CD14-positive monocyte (primary cell): Measurements from ENCODE around the gene RPL35A. TPM values are rescaled to one million over a fixed set of nuclear protein-coding genes. Genes with fewer than 3 reads are reported as not detected.

Experiments used
- DNase-seq, 3 donors: peaks; one replicate each; pipeline ENCODE4 v3.0.0-alpha.2; 2011 to 2022
- H2AFZ ChIP-seq: 2 replicates; pipeline ENCODE4 v1.6.0; 2012; ENCODE audit warnings: mild to moderate bottlenecking, low read depth, low read length, inconsistent platforms; ENCODE audit not compliant: insufficient read depth, poor library complexity, severe bottlenecking
- H3K27ac ChIP-seq, 2 donors: 1 replicate in 1 of 2; 2 replicates in 1 of 2; pipeline ENCODE4 v1.5.1; 2012 to 2013; ENCODE audit warnings: low read length in 2 of 2, control low read depth in 1 of 2, inconsistent platforms in 1 of 2, low read depth in 1 of 2, mild to moderate bottlenecking in 1 of 2
- H3K27me3 ChIP-seq, 2 donors: one replicate each; pipeline versions ENCODE4 v1.6.0 to v1.6.1; 2011 to 2013; ENCODE audit warnings: low read length in 2 of 2; ENCODE audit not compliant: control insufficient read depth in 2 of 2, insufficient read depth in 2 of 2
- H3K36me3 ChIP-seq, 2 donors: replicated peaks in 1 of 2; 1 replicate in 1 of 2; 2 replicates in 1 of 2; pipeline versions ENCODE4 v1.5.1 to v1.6.1; 2012 to 2013; ENCODE audit warnings: low read length in 2 of 2, control low read depth in 1 of 2, inconsistent platforms in 1 of 2, mild to moderate bottlenecking in 1 of 2; ENCODE audit not compliant: insufficient read depth in 2 of 2, control insufficient read depth in 1 of 2
- H3K4me1 ChIP-seq, 2 donors: 1 replicate in 1 of 2; 2 replicates in 1 of 2; pipeline versions ENCODE4 v1.5.1 to v1.6.1; 2012 to 2013; ENCODE audit warnings: low read length in 2 of 2, control low read depth in 1 of 2, inconsistent platforms in 1 of 2, mild to moderate bottlenecking in 1 of 2, moderate library complexity in 1 of 2; ENCODE audit not compliant: insufficient read depth in 2 of 2, control insufficient read depth in 1 of 2
- H3K4me2 ChIP-seq: replicated peaks from 2 replicates; pipeline ENCODE3; 2012; ENCODE audit warnings: low read length, moderate library complexity, mild to moderate bottlenecking; ENCODE audit not compliant: poor library complexity, severe bottlenecking; ENCODE audit errors: extremely low read depth
- H3K4me3 ChIP-seq, 3 experiments: fragments of 200-600 bp in 1 of 3; sonication (generic) in 1 of 3; replicated peaks in 1 of 3; 1 replicate in 2 of 3; 2 replicates in 1 of 3; pipeline ENCODE4 v1.5.1; 2011 to 2013; ENCODE audit warnings: low read length in 3 of 3, mild to moderate bottlenecking in 3 of 3, control low read depth in 2 of 3, low read depth in 2 of 3, inconsistent platforms in 1 of 3, moderate library complexity in 1 of 3
- H3K79me2 ChIP-seq: 2 replicates; pipeline ENCODE4 v1.6.0; 2012; ENCODE audit warnings: mild to moderate bottlenecking, control low read depth, inconsistent platforms, low read length, moderate library complexity; ENCODE audit not compliant: insufficient read depth
- H3K9ac ChIP-seq: 2 replicates; pipeline ENCODE4 v1.6.0; 2017; ENCODE audit warnings: low read length, mild to moderate bottlenecking; ENCODE audit not compliant: insufficient read depth, poor library complexity, severe bottlenecking
- H3K9me3 ChIP-seq, 2 donors: replicated peaks in 1 of 2; 1 replicate in 1 of 2; 2 replicates in 1 of 2; pipeline versions ENCODE4 v1.5.1 to v1.6.1; 2012 to 2013; ENCODE audit warnings: low read length in 2 of 2, control low read depth in 1 of 2; ENCODE audit not compliant: control insufficient read depth in 1 of 2, insufficient read depth in 1 of 2
- H4K20me1 ChIP-seq: 2 replicates; pipeline ENCODE4 v1.6.0; 2012; ENCODE audit warnings: mild to moderate bottlenecking, low read length, control low read depth, moderate library complexity; ENCODE audit not compliant: insufficient read depth
- H3K27ac Mint-ChIP-seq, 7 donors: one replicate each; pipeline ENCODE4 v1.8.0; 2020; ENCODE audit warnings: mild to moderate bottlenecking in 7 of 7, mixed read lengths in 7 of 7, moderate library complexity in 6 of 7, inconsistent platforms in 2 of 7
- H3K27me3 Mint-ChIP-seq, 3 donors: one replicate each; pipeline ENCODE4 v1.8.0; 2021 to 2022; ENCODE audit warnings: low read depth in 3 of 3, mild to moderate bottlenecking in 3 of 3, mixed read lengths in 3 of 3, moderate library complexity in 3 of 3, inconsistent platforms in 1 of 3
- H3K36me3 Mint-ChIP-seq, 2 donors: one replicate each; pipeline ENCODE4 v1.8.0; 2020; ENCODE audit warnings: mixed read lengths in 2 of 2, inconsistent platforms in 1 of 2, mild to moderate bottlenecking in 1 of 2
- H3K4me1 Mint-ChIP-seq: one replicate; pipeline ENCODE4 v1.8.0; 2020; ENCODE audit warnings: mild to moderate bottlenecking, mixed read lengths
- H3K4me3 Mint-ChIP-seq, 2 donors: one replicate each; pipeline ENCODE4 v1.8.0; 2020; ENCODE audit warnings: mild to moderate bottlenecking in 2 of 2, mixed read lengths in 2 of 2, moderate library complexity in 1 of 2
- H3K9me3 Mint-ChIP-seq, 7 donors: one replicate each; pipeline ENCODE4 v1.8.0; 2020 to 2022; ENCODE audit warnings: mixed read lengths in 7 of 7, mild to moderate bottlenecking in 6 of 7, moderate library complexity in 6 of 7, inconsistent platforms in 2 of 7
- CTCF ChIP-seq: fragments of 200-600 bp; IDR thresholded peaks from one replicate; pipeline ENCODE4 v1.8.0; 2022; ENCODE audit warnings: antibody characterized with exemption, mild to moderate bottlenecking
- WGBS: methylation state at CpG from one replicate; pipeline ENCODE4 v1.1.5; 2013; ENCODE audit warnings: missing lambda C conversion rate; ENCODE audit not compliant: insufficient coverage; 5-methylcytosine and 5-hydroxymethylcytosine counted together
- intact Hi-C, 2 donors: fragments of 100-400 bp; cut with micrococcal nuclease; formaldehyde crosslinking; loops; one replicate each; pipeline versions ENCODE4 v1.15.0 to v1.15.1; 2023
- polyA plus RNA-seq, 3 donors: library from polyadenylated mRNA; depleted of rRNA in 1 of 3; unstranded in 2 of 3; stranded (reverse) in 1 of 3; fragments of 300-500 nt in 2 of 3; fragments of >200 nt in 1 of 3; fragmentation: Illumina TruSeq in 2 of 3; gene quantifications; 1 replicate in 2 of 3; 2 replicates in 1 of 3; pipeline ENCODE4 v1.2.3, GENCODE V29; 2012 to 2021

Gene RPL35A
- polyA plus RNA-seq, 3 donors: 882 to 1,113 (median 975) TPM

- WGBS: 100% methylated on average over 1 of the region's 4 CpGs
- intact Hi-C loops: no loop called here
- no peaks in the 10 kb centered on the region for H3K36me3 Mint-ChIP-seq
Observed at GRCh38 chr3:197989651-197990050, 39.7 kb downstream of the RPL35A start.

GRCh38 chr3:197994736-197995135 lies 44.7 kb downstream of the RPL35A start:
- Mint-ChIP-seq H3K27me3 (no peaks in the 10 kb centered on the region), H3K36me3 (no peaks in the 10 kb centered on the region), H3K9me3 (peaks cover 0 to 5% (median 0%) of the 10 kb centered on the region in 7 donors), H3K4me3 (no peak overlapping the region), H3K27ac (no peak overlapping the region), H3K4me1 (no peaks in the 10 kb centered on the region)
- Histone ChIP-seq H3K9ac (no peak overlapping the region), H3K27me3 (no peaks in the 10 kb centered on the region), H3K27ac (no peak overlapping the region), H3K36me3 (no peaks in the 10 kb centered on the region), H2AFZ (no peak overlapping the region), H3K4me1 (no peaks in the 10 kb centered on the region), H3K79me2 (no peaks in the 10 kb centered on the region), H3K4me3 (no peak overlapping the region), H3K4me2 (no peak overlapping the region), H4K20me1 (no peaks in the 10 kb centered on the region), H3K9me3 (no peaks in the 10 kb centered on the region)
- no peak for DNase-seq
- no peak for TF ChIP-seq CTCF
- no CpG with 5 or more reads among the region's 1 CpG for WGBS
- intact Hi-C loops: no loop called here

More at GRCh38 chr3:197989651-197990050, 39.7 kb downstream of the RPL35A start:
- Mint-ChIP-seq H3K4me3 (no peak overlapping the region), H3K9me3 (no peaks in the 10 kb centered on the region), H3K27ac (no peak overlapping the region), H3K27me3 (no peaks in the 10 kb centered on the region), H3K4me1 (peaks cover 5% of the 10 kb centered on the region)
- H3K4me1 ChIP-seq: peaks cover 0 to 6% of the 10 kb centered on the region in 2 donors
- H4K20me1 ChIP-seq: no peaks in the 10 kb centered on the region
- H3K79me2 ChIP-seq: no peaks in the 10 kb centered on the region
- no peak overlapping the region for H3K4me3 ChIP-seq
- TF ChIP-seq CTCF: no peak
- H3K9ac ChIP-seq: no peak overlapping the region
- no peaks in the 10 kb centered on the region for H3K9me3 ChIP-seq
- no peak overlapping the region for H3K4me2 ChIP-seq
- H2AFZ ChIP-seq: no peak overlapping the region
- no peak overlapping the region for H3K27ac ChIP-seq
- no peaks in the 10 kb centered on the region for H3K27me3 ChIP-seq
- H3K36me3 ChIP-seq: no peaks in the 10 kb centered on the region
- no peak for DNase-seq
